Fibroblast of pulmonary artery (primary cell): ENCODE results near the gene EP400.

Experiments used
- DNase-seq: peaks from one replicate; pipeline ENCODE4 v3.0.0-alpha.2; 2010; ENCODE audit warnings: low read depth
- H3K4me3 ChIP-seq: replicated peaks from 2 replicates; pipeline ENCODE4 v1.5.1; 2011; ENCODE audit warnings: low read depth, mild to moderate bottlenecking, control low read depth, low read length, moderate library complexity
- TF ChIP-seq, protein P1 (sequence below): IDR thresholded peaks from 2 replicates; pipeline ENCODE4 v1.5.1; 2011; ENCODE audit warnings: mild to moderate bottlenecking, control low read depth, low read length, inconsistent platforms; ENCODE audit errors: missing control alignments

EP400 gene

GRCh38 chr12:132004946-132005345, 55.2 kb downstream of the EP400 start:
- no peak overlapping the region for H3K4me3 ChIP-seq
- TF ChIP-seq, protein P1, sequence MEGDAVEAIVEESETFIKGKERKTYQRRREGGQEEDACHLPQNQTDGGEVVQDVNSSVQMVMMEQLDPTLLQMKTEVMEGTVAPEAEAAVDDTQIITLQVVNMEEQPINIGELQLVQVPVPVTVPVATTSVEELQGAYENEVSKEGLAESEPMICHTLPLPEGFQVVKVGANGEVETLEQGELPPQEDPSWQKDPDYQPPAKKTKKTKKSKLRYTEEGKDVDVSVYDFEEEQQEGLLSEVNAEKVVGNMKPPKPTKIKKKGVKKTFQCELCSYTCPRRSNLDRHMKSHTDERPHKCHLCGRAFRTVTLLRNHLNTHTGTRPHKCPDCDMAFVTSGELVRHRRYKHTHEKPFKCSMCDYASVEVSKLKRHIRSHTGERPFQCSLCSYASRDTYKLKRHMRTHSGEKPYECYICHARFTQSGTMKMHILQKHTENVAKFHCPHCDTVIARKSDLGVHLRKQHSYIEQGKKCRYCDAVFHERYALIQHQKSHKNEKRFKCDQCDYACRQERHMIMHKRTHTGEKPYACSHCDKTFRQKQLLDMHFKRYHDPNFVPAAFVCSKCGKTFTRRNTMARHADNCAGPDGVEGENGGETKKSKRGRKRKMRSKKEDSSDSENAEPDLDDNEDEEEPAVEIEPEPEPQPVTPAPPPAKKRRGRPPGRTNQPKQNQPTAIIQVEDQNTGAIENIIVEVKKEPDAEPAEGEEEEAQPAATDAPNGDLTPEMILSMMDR, result no peak

GRCh38 chr12:132006056-132006680, 56.4 kb downstream of the EP400 start:
- no peak overlapping the region for H3K4me3 ChIP-seq
- TF ChIP-seq, protein P1, result no peak
- no peak for DNase-seq

More at GRCh38 chr12:132004946-132005345, 55.2 kb downstream of the EP400 start:
- DNase-seq, result no peak

DNA sequence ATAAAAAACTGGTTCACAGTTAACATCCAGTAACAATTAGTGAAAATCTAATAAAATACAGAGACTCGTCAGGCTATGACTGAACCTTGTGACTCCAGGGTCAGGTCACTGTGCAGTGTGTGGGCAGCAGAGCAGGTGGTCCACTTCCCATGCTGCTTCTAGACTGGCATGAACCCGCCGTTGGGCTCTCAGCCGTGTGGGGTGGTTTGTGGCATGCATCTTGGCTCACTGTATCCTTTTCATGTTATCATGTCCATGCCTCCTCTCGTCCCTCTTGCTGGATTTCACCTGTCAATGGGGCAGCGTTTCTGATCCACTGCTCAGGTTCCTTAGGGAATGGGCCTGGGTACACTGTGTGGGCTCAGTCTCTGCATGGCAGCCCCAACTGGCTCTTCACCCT, 57.3 kb downstream of the EP400 start:
- no peak for DNase-seq
- no peak overlapping the region for H3K4me3 ChIP-seq
- TF ChIP-seq, protein P1, result no peak

- no peak overlapping the region for H3K4me3 ChIP-seq
- DNase-seq, result no peak
- TF ChIP-seq, protein P1, result no peak
These were observed 59.7 kb downstream of the EP400 start for GRCh38 chr12:132009336-132009859.

DNA sequence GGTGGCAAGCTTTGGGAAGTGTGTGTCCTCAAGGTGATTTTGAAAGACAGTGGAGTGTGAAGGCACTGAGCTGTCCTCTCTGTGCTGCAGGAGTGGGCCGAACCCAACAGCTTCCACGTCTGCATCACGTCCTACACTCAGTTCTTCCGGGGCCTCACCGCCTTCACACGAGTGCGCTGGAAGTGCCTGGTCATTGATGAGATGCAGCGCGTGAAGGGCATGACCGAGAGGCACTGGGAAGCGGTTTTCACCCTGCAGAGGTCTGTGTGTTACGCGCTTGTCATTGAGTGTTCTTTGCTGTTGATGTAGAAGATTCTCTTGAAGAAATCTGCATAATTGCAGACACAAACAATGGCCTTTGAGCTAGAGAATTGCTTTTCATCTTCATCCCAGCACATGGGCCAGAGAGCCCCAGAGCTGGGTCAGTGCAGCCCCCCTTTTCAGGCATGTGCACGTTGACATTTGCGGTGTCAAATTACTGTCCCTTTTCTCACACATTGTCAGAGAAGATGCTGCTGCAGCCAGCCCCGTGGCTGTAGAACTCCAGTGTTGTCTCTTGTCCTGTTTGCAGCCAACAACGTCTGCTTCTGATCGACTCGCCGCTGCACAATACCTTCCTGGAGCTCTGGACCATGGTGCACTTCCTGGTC, 63.3 kb downstream of the EP400 start:
- H3K4me3 ChIP-seq, result no peak overlapping the region

GRCh38 chr12:132014092-132014914, 64.6 kb downstream of the EP400 start:
- DNase-seq, result no peak
- TF ChIP-seq, protein P1, result no peak
- H3K4me3 ChIP-seq, result no peak overlapping the region

More for the DNA sequence above, 63.3 kb downstream of the EP400 start:
- no peak for DNase-seq
- TF ChIP-seq, protein P1, result no peak
